Frontal cortex (tissue), 4 donors: ENCODE results near the gene KRT86. TPM values are rescaled to one million over a fixed set of nuclear protein-coding genes. Genes with fewer than 3 reads are reported as not detected.

ENCODE experiments used
- DNase-seq, 2 donors: peaks; one replicate each; pipeline ENCODE4 v3.0.0; 2012; ENCODE audit warnings: low spot score in 2 of 2
- FAIRE-seq: peaks from 2 replicates; lab custom pipeline; 2012; peaks lifted over from hg19 to GRCh38; lab: Jason Lieb, UNC
- total RNA-seq: library from RNA; depleted of rRNA; stranded (reverse); fragments of >200 nt; gene quantifications from one replicate; pipeline ENCODE4 v1.2.3, GENCODE V29; 2014
- donor health status: control.
- donor health status: control.
- donor health status: control.

Gene KRT86
- total RNA-seq, 1 donor from 2014 or later, result under 0.01 TPM

DNA sequence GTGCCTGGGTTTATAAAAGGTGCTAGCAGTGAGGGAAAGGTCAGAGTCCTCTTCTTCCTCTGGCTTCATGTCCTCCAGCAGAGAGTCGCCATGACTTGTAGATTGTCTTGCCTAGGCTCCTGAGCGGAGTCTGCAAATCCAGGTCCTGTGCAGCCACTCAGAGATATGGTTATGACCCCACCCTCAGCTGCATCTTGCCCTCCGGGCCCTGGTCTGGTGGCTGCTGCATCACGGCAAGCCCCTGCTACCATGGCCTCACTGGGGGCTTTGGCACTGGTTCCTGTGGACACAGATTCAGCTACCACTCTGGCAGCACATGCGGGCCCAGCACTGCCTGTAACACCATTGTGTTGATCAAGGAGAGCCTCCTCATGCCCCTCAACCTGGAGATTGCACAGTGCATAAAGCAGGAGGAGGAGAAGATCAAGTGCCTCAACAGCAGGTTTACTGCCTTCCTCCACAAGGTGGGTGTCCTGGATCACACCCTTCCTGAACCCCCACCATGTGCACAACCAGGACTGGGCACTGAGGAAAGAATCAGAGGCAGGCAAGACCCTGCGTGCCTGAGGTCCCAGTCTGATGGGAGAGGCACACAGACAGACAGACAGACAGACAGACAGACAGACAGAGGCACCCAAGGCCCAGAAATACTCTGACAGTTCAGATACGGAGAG is 10.5 kb upstream of the KRT86 start:
- no peak for DNase-seq
- FAIRE-seq, result no peak

DNA sequence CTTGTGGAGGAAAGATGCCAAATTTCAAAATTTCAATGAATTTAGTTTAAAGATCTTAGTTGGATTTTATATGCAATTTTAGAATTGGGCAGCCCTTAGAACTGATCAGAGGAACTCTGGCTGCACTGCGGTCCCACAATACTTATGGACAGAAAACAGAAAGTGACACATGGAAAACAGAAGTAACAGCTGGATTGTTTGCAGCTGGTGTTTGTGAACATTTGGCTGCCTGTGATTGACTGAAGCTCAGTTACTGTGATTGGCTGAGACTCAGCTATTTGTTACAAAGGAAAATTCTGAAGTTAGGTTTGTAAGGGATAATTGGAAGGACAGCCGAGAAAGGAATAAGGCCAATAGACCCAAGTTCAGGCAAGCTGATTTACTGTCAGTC is 10.0 kb upstream of the KRT86 start:
- DNase-seq, result no peak
- no peak for FAIRE-seq

DNA sequence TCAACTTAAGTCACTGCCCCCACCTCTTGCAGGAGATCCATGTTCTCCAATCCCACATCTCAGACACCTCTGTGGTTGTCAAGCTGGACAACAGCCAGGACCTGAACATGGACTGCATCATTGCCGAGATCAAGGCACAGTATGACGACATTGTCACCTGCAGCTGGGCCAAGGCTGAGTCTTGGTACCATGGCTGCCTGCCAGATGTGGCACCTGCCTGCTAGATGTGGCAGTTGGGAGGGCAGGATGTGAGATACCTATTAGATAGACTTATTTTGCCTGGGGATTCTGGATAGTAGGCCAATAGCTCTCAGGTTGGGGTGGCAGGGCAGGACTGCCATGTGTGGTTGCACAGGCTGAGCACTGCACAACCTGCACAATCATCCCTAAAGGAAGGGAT is 7.9 kb upstream of the KRT86 start:
- FAIRE-seq (no peak), DNase-seq (no peak)

DNA sequence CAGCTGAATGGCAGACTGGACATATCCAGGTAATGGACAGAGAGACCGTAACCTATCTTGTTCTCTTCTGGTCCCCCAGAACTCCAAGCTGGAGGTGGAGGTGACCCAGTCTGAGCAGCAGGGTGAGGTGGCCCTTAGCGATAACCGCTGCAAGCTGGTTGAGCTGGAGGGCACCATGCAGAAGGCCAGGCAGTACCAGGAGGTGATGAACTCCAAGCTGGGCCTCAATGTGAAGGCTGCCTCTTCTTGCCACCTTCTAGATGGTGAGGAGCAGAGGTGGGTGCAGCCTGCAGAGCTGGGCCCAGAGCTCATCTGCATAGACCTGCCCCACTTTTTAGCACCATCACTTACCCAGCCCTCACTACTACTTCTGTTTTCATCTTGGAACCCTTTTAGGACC is 7.2 kb upstream of the KRT86 start:
- no peak for FAIRE-seq
- no peak for DNase-seq

DNA sequence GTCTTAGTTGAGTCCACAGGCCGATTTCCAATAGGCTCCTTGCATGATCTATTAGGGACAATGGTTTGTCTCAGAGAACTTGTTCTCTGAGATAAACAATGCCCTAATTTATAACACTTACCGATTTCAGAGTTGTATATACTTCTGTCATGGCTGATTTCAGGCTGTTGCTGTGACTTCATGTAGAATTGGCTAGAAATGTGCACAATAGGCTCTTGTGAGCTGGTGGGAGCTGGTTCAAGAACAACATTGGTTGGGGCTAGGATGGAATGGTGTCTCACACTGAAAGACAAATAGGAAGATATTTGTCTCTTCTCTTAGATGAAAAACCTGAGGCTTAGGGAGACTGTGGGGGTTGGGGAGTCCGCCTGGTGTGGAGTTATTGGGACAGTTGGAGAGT is 6.7 kb upstream of the KRT86 start:
- FAIRE-seq (no peak), DNase-seq (no peak)

DNA sequence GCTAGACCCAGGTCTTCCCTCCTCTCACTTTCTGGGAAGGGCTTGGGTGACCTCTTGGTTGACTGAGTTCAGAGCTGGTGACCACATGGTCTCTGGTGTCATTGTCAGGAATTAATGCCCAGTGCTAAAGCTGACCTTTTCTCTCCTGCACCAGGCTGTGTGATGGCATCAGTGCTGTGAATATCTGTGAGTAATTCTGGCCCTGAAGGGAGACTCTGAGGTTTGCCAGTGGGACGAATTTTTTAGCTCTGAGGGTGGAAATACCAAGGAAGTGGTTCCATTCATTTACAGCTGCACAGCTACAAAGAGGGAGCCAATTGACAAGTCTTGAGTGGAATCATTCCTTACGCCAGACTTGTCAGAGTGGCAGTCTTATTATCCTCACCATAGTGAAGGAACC is 6.2 kb upstream of the KRT86 start:
- DNase-seq, result no peak
- FAIRE-seq, result no peak

DNA sequence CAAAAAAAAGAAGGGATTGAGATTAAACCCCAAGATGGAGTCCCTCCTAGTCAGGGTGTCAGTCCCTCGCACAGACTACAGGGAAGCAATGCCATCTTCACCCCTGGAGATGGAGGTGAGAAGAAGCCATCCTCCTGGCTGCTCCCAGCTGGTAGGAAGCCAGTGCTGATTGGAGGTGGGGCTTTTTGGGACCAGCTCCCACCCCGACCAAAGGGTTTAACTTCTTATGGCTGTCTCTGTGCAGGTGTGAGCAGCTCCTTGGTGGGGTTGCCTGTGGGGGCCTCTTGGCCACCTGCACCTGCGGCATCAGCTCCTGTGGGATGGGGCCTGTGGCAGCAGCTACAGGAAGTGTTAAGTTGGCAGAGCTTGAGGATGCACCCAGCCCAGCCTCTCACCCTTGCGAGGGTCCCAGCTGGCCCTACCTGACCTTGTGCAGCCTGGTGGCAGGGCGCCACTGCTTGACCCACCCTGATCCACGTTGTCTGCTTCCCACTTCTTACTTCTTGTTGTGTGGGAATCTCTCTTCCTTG is 3.8 kb upstream of the KRT86 start:
- FAIRE-seq (no peak), DNase-seq (no peak)

DNA sequence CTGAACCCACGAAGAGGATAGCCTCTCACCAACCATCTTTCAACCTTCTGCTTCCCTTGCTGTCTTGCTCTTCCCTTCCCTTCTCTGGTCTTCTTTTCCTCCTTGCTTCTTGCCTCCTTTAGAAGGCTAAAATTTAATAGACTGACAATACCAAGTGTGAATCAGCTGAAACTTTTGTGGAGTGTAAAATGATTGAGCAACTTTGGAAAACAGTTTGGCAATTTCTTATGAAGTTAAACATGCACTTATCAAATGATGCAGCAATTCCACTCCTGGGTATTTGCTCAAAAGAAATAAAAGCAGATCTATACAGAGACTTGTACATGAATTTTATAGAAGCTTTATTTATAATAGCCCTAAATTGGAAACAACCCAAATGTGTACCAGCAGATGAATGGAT is 3.3 kb upstream of the KRT86 start:
- FAIRE-seq, result no peak
- DNase-seq, result no peak

DNA sequence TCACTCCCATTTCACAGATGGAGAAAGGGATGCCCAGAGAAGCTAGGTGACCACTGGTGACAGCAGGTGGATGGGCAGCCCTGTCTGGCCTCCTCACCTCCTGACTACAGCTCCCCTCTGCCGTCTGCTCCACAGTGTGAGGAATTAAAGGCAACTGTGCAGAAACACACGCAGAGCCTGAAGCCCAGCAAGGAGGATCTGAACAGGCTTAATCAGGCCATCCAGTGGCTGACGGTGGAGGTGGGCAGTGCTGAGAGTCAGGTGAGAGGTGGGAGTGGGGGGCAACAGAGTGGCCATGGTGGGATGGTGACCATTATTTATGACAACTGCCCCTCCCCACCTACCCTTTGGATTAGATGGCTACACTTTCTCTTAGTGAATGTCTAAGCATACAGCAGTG is 1.2 kb downstream of the KRT86 start:
- DNase-seq, result no peak
- no peak for FAIRE-seq

DNA sequence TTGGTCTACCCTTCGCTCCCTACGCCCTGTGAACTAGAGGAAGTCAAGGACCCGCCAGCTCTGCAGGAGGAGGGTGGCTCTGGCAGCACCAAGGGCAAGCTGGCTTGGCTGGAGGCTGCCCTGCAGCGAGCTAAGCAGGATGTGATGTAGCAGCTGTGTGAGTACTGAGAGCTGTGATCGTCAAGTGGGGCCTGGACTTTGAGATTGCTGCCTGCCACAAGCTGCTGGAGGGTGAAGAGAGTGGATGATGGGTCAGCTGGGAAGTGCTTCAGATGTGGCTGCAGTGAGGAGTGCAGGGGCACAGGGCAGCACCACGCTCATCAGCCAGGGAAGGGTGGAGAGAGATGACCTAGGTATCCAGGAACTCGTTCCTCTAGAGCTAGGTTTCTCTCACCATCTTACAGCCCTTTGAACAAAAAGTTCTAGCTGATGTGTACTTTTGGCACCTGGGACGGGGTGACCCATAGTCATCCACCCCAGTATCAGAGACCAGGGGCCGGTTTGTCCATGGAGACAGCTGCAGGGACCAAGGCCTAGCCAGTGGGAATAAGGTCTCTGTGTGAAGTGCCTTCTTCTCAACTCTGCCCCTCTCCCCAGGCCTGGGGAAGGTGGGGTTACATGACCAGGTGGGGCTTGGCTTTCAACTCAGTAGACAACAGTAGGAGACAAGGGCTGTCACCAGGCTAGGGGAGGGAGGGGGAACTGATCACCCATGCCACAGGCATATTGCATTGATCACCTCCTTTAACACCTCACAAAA is 3.2 kb downstream of the KRT86 start:
- no peak for DNase-seq
- no peak for FAIRE-seq

DNA sequence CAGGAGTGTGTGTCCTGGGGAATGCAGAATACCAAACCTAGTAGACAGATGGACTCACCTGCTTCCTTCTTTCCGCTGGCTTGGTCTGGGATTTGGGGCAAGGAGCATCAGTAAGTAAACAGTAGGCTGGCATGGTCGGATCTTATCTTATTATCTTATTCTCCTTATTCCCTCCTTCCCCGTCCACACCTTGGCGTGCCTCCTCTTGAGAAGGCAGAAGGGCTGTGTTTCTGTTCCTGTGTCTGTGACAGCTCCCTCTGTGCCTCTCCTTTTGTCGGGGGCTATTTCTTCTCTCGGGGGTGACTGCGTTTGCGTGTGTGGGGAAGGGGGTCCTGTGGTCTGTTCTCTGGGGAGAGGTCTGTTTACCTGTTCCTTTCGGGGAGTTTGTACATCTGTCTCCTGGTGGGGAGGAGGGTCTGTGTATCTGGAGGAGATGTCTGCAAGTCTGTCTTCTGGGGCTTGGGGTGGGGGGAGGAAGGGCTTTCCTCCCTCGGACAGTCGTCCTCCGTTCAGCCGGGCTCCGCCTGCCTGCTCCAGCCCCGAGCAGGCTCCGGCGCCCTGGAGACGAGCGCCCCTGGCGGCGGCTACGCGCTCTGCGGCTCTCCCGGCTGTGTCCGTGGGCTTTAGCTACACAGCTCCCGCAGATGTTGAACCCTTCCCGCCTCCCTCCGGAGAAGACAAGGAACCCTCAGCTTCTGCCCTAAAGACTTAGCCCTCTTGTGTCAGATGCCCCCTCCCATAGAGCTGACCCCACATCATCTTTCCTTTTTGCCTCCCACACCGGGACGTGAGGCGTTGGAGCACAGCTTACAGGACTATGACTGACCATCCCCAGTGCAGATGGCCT is 4.4 kb downstream of the KRT86 start:
- DNase-seq (peak; percentile 70 to 87), FAIRE-seq (no peak)

DNA sequence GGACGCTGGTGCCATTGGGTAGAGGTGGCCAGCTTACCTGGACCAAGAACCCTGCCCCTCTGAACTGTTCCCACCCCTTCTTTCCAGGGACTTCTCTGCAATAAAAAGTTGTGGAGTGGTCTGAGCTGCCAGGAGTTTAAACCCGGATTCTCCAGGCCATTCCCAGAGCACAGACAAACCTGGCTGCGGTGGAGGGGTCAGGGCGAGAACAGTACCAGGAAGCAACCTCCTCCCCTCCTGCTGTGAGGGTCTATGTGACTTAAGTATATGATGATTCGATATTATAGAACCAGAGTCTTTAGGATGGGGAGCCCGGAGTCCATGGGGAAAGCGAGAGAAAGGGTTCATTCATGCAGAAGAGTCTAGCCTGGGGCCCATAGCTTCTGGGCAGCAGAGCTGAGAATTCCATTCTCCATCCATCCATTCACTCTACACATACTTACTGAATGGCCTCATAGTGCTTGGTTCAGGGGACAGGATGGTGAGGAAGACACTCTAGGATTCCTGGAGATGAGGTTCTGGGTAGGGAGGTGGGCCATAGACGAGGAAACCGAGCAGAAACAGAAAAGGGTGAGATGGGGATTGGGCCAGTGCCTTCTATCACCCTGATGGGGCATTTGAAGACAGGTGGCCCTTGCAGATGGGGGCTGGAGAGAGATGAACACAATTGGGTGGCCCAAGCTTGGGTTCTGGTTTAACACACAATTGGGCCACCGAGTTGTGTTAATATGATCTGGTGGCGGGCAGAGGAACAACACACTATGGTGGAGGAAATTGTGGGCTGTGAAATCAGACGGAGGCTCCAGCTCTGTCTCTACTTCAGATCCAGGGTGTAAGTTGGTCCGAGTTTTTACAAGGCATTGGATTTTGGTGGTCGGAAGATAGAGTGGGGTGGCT is 5.2 kb downstream of the KRT86 start:
- FAIRE-seq, result no peak
- no peak for DNase-seq

DNA sequence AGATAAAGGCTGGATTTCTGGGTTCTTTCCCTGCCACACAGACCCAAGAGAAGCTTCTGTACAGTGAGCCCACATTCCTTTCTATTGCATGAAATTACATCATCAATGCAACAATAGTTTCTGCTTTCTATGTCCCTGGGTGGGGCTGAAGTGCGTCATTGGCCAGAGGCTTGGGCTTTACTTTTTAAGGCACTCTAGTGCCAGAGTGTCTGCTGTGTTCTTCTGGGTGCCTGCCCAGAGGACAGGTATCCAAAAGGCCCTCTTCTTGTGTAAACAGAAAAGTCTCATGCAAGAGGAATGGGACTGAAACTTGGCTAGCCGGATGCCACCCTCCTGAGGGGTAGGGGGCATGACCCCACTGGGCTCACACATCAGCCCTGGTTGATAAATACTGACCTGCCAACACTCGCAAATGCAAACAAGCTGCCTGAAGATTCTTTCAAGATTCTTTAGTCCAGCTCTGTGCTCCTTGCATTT is 5.9 kb downstream of the KRT86 start:
- FAIRE-seq (no peak), DNase-seq (no peak)

DNA sequence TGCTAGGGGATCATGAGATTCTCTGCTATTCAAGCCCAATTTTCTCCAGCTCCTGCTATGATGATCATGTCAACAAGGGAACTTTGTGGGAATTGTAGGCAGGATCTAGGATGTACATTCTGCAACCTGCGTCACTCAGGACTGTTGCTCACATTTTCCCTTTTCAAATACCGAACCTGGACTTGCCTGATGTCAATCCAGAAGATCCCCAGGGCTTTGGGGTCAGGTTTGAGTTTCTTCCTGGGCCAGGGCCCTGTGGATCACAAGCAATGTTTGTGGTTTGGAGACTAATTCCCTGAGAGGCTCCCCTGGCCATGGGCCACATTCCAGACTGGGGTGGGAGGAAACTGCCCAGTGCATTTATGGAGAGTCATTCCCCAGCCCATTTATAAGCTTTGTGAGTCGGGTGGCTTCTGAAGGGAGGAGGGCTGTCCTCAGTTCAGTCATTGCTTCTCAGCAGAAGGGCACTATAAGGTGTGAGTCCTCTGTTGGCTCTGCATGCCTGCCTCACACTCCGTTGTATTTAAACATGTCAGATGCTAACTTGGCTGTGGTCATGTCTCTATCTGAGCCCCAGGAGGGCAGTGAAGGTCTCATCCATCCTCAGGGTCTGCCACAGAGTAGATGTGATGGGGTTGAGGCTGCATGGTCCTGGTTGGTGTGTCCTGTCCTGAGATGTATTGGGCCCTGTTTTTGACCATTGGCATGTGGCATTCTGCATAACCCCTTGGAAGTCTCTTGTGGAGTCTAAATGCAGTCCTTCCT is 6.5 kb downstream of the KRT86 start:
- no peak for FAIRE-seq
- no peak for DNase-seq

DNA sequence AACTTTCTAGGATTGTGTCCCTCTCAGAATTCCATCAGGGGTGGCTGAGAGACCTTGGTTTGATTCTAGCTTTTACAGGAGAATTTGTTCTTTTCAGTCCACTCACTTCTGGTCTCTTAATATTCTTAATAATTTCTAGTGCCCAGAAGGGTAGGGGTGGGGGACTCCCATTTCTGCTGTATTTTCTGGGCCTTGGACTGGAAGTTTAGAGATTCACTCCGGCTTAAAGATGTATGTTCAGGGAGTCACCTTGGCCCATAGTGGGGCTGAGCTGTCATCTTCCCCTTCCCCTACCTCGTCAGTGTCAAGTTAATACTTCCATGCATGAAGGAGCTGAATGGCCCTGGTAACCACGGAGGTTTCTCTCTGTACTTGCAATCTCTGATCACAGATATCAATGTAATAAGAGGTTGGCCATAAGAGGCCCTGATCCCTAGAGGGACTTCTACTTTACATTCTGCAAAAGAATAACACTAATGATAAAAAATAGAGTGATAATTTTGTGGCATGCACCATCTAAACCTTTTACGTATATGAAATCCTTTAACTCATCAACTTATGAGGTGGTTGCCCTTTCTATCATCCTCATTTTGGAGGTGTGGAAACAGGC is 10.2 kb downstream of the KRT86 start:
- FAIRE-seq (no peak), DNase-seq (no peak)

DNA sequence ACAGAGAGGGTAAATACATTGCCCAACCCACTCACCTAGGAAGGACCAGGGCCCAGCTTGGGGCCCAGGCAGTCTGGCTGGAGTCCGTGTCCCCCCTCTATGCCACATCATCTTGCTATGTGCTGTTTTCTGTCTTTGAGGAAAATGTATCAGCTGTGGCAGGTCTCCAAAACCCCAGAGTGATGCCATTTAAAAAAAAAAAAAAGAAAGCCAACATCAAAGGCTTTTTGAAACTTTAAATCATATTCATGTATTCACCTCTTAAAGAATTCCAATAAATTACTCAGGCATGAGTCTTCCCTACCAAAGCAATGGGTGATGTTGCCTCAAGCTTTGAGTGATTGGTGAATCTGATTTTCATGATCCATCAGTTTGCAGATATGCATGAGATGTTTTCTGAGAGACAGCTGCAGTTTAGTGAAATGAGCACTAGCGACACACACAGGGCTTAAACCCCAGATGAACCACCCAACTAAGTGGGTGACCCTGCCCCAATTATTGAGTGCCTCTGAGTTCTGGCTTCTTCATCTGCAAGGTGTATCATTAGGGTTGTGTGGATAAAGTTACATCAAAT is 10.8 kb downstream of the KRT86 start:
- DNase-seq (no peak), FAIRE-seq (no peak)

DNA sequence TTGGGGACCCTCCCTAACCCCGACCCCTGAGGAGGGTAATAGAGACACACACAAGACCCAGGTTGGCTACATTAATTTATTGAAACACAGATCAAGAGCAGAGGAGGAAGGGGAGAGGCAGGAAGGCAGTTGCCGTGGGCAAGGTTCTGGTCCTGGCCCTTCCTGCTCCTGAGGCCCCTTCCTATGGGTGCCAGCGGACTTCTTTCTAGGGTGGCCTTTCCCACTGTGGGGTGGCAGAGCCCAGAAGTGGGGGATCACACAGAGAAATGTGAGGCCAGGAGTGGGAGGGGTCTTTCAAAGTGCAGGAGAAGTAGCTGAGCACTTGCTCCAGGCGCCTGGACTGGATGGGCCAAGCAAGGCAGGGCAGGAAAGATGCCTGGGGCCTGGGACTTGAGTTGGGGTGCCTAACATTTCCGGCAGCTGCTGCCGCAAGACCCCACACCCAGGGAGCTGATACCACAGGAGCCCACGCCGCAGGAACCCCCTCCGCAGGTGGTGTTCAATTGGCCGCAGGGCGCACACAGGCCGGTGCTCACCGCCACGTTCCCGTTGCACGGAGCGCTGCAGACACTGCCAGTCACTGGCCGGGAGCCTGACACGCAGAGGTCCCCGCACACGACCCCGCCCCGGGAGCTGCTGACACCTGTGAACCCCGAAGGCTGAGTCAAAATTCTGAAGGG is 11.5 kb downstream of the KRT86 start:
- DNase-seq, result no peak
- FAIRE-seq, result no peak
